KG1 (cell line): ENCODE measurements around the gene SLC10A3.

Experiments
- DNase-seq: peaks from one replicate; lab custom pipeline; 2025; lab: John Stamatoyannopoulos, UW

SLC10A3 gene

GRCh38 chrX:154437971-154438893 lies 52.2 kb downstream of the SLC10A3 start:
- DNase-seq, result no peak
